ENCODE measurements around the gene INVS. TPM values are rescaled to one million over a fixed set of nuclear protein-coding genes. Genes with fewer than 3 reads are reported as not detected.

INVS gene
- total and polyA plus RNA-seq, 2 of the 13 experiments (the other 11 are each of a cell fraction or from before 2014, with no cell fraction given): 11.3 to 16.3 TPM

DNA sequence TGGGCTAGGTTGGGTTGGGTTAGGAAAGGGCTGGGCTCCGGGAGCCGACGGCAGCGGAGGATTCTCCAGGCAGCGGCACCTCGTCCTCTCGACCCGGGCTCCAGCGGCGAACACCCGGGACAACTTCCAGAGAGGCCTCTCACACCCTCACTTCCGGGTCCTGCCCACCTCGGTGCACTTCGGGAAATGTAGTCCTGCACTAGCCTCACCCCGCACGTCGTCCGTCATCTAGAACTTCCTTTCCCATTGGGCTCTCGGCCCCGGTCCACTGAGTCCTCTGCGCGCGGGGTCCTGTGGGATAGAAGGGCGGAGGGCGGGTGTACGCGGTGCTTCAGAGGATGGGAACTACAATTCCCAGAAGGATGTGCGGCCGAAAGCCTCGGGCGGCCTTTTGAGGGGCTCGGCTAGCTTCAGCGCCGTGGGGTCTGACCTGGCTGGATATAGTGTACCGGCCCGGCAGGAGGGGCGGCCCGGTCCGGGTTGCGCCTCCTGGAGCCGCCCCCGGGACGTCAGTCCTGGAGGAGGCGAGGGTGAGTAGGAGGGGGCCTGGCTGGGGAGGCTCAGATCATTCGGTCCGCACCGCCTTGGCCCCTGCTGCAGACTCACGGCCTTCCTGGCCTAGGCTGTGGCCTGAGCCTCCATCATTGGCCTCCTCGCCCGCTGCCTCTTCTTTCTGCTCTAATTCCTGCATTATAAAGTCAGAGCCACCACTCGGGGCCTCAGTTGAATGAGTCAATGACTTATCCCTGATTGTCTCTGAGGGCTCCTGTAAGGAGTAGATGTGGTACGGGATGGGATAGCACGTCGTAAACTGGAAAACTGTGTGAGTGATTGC, at the start of gene INVS, which contains the start of gene ERP44 (continued):
- TF ChIP-seq PAX8 (CRISPR knock-in tag; IDR thresholded peaks at IDR 0.05; ENCODE audit: borderline replicate concordance): no peak
- TF ChIP-seq, protein P1, sequence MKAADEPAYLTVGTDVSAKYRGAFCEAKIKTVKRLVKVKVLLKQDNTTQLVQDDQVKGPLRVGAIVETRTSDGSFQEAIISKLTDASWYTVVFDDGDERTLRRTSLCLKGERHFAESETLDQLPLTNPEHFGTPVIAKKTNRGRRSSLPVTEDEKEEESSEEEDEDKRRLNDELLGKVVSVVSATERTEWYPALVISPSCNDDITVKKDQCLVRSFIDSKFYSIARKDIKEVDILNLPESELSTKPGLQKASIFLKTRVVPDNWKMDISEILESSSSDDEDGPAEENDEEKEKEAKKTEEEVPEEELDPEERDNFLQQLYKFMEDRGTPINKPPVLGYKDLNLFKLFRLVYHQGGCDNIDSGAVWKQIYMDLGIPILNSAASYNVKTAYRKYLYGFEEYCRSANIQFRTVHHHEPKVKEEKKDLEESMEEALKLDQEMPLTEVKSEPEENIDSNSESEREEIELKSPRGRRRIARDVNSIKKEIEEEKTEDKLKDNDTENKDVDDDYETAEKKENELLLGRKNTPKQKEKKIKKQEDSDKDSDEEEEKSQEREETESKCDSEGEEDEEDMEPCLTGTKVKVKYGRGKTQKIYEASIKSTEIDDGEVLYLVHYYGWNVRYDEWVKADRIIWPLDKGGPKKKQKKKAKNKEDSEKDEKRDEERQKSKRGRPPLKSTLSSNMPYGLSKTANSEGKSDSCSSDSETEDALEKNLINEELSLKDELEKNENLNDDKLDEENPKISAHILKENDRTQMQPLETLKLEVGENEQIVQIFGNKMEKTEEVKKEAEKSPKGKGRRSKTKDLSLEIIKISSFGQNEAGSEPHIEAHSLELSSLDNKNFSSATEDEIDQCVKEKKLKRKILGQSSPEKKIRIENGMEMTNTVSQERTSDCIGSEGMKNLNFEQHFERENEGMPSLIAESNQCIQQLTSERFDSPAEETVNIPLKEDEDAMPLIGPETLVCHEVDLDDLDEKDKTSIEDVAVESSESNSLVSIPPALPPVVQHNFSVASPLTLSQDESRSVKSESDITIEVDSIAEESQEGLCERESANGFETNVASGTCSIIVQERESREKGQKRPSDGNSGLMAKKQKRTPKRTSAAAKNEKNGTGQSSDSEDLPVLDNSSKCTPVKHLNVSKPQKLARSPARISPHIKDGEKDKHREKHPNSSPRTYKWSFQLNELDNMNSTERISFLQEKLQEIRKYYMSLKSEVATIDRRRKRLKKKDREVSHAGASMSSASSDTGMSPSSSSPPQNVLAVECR (CRISPR knock-in tag; IDR thresholded peaks at IDR 0.05; ENCODE audit: borderline replicate concordance): peak; percentile 87; the same call in 1 of the 2 replicates
- TF ChIP-seq, protein P2, sequence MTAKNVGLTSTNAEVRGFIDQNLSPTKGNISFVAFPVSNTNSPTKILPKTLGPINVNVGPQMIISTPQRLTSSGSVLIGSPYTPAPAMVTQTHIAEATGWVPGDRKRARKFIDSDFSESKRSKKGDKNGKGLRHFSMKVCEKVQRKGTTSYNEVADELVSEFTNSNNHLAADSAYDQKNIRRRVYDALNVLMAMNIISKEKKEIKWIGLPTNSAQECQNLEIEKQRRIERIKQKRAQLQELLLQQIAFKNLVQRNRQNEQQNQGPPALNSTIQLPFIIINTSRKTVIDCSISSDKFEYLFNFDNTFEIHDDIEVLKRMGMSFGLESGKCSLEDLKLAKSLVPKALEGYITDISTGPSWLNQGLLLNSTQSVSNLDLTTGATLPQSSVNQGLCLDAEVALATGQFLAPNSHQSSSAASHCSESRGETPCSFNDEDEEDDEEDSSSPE (CRISPR knock-in tag; IDR thresholded peaks at IDR 0.05): peak; percentile 44; the same call in 1 of the 2 replicates
- peak; percentile 70 for TF ChIP-seq TAF1 (CRISPR knock-in tag; IDR thresholded peaks at IDR 0.05)
- TF ChIP-seq, protein P3, sequence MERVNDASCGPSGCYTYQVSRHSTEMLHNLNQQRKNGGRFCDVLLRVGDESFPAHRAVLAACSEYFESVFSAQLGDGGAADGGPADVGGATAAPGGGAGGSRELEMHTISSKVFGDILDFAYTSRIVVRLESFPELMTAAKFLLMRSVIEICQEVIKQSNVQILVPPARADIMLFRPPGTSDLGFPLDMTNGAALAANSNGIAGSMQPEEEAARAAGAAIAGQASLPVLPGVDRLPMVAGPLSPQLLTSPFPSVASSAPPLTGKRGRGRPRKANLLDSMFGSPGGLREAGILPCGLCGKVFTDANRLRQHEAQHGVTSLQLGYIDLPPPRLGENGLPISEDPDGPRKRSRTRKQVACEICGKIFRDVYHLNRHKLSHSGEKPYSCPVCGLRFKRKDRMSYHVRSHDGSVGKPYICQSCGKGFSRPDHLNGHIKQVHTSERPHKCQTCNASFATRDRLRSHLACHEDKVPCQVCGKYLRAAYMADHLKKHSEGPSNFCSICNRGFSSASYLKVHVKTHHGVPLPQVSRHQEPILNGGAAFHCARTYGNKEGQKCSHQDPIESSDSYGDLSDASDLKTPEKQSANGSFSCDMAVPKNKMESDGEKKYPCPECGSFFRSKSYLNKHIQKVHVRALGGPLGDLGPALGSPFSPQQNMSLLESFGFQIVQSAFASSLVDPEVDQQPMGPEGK (CRISPR knock-in tag; IDR thresholded peaks at IDR 0.05): no peak; the same call in none of the 2 replicates
- TF ChIP-seq SMARCC2 (IDR thresholded peaks at IDR 0.05): no peak
- TF ChIP-seq NCOA5 (CRISPR knock-in tag; IDR thresholded peaks at IDR 0.05): no peak
- TF ChIP-seq, protein P4, sequence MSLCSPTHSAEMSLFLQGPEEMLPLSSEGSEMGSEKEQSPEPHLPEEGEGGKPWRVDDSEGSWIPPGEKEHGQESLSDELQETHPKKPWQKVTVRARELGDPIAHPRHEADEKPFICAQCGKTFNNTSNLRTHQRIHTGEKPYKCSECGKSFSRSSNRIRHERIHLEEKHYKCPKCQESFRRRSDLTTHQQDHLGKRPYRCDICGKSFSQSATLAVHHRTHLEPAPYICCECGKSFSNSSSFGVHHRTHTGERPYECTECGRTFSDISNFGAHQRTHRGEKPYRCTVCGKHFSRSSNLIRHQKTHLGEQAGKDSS (CRISPR knock-in tag; IDR thresholded peaks at IDR 0.05; ENCODE audit: borderline replicate concordance, low read depth): peak; percentile 80; the same call in 1 of the 2 replicates
- TF ChIP-seq ZNF589 (CRISPR knock-in tag; conservative IDR thresholded peaks at IDR 0.05): no peak
- no peak for TF ChIP-seq RORA (CRISPR knock-in tag; IDR thresholded peaks at IDR 0.05)
- no peak for TF ChIP-seq TRIM24 (CRISPR knock-in tag; IDR thresholded peaks at IDR 0.05)
- TF ChIP-seq ARNT2 (CRISPR knock-in tag; IDR thresholded peaks at IDR 0.05; ENCODE audit: low read depth): no peak
- TF ChIP-seq ZSCAN30 (CRISPR knock-in tag; IDR thresholded peaks at IDR 0.05): peak; percentile 62; the same call in 1 of the 2 replicates
- TF ChIP-seq ZFAT (CRISPR knock-in tag; conservative IDR thresholded peaks at IDR 0.05): no peak
- TF ChIP-seq ZNF3 (CRISPR knock-in tag; IDR thresholded peaks at IDR 0.05): peak; percentile 87
- TF ChIP-seq FOXM1 (CRISPR knock-in tag; IDR thresholded peaks at IDR 0.05): no peak
- no peak for TF ChIP-seq HMG20B (CRISPR knock-in tag; conservative IDR thresholded peaks at IDR 0.05)
- no peak for TF ChIP-seq REPIN1 (CRISPR knock-in tag; IDR thresholded peaks at IDR 0.05; ENCODE audit: borderline replicate concordance, low read depth)
- no peak for TF ChIP-seq MBD4 (IDR thresholded peaks at IDR 0.05; ENCODE audit: borderline replicate concordance, low read length)
- 0 out of 2 replicates have a peak, but pooled peaks have one; percentile 92 for TF ChIP-seq ZFP62 (CRISPR knock-in tag; IDR thresholded peaks at IDR 0.05)
- TF ChIP-seq NFYB (CRISPR knock-in tag; IDR thresholded peaks at IDR 0.05): peak; percentile 71
- TF ChIP-seq SAFB2 (CRISPR knock-in tag; IDR thresholded peaks at IDR 0.05; ENCODE audit: borderline replicate concordance, low read depth): no peak; the same call in 1 of the 2 replicates

Measured in HepG2 (cell line).